SH-SY5Y (cell line): ENCODE measurements around the gene SLC2A6.

Source experiments
- GATA2 ChIP-seq: IDR thresholded peaks from 2 replicates; pipeline ENCODE4 v1.6.1; 2011; ENCODE audit warnings: mild to moderate bottlenecking, low read depth, low read length
- GATA3 ChIP-seq: IDR thresholded peaks from 2 replicates; pipeline ENCODE4 v1.6.1; 2011; ENCODE audit warnings: low read depth, mild to moderate bottlenecking, low read length, moderate library complexity

The SLC2A6 gene

DNA sequence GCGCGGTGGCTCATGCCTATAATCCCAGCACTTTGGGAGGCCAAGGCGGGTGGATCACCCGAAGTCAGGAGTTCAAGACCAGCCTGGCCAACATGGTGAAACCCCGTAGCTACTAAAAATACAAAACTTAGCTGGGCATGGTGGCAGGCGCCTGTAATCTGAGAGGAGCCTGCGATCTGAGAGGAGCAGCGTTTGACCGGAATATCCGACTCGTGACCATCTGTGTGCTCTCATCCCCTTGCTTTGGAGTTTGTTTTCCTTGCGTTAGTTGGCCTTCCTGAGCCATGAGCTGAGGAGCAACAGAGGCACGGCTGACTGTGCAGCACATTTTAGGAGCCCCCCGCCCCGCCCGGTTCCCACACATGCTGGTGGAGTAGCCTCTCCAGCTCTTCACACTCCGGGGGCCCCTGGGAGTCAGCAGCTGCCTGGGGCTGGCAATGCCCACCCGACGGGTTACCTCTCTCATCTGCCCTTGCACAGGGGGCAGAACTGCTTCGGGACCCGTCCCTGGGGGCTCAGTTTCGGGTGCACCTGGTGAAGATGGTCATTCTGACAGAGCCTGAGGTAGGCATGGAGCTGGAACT lies 53.8 kb downstream of the SLC2A6 start:
- TF ChIP-seq GATA2, result no peak
- TF ChIP-seq GATA3, result no peak

DNA sequence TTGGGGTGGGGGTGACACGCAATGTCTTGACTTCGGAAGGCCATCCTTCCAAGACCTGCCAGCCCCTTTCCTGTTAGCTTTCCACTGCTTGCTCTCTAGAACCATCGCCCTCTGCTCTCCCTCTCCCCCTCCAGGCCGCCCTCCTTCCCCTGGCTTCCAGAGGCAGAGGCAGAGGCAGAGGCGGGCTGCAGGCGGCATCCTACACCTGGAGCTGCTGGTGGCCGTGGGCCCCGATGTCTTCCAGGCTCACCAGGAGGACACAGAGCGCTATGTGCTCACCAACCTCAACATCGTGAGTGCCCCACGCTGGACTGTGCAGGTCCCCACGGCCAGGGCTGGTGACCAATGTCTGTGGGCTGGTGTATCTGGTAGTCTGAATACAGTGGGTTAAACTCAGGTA lies 54.7 kb downstream of the SLC2A6 start:
- TF ChIP-seq GATA3 (no peak), GATA2 (no peak)

DNA sequence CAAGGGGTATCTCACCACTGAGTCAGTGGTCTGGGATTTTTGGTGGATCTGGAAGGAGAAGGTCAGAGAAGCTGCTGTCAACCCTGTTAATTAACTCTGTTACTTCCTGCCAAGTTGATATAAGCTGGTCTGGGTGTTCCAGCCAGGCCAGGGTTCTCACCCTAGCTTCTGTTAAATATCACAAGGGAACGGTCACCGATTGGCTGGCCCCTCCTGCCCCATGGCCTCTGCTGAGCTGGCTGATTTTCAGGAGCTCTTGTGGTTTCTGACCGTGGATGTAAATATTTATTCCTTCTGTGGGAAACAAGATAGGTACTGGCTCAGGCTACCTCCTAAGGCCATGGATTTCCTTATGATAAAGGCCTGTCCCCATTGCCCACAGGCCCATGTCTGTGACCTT lies 55.7 kb downstream of the SLC2A6 start:
- TF ChIP-seq GATA3, result no peak
- TF ChIP-seq GATA2, result no peak

DNA sequence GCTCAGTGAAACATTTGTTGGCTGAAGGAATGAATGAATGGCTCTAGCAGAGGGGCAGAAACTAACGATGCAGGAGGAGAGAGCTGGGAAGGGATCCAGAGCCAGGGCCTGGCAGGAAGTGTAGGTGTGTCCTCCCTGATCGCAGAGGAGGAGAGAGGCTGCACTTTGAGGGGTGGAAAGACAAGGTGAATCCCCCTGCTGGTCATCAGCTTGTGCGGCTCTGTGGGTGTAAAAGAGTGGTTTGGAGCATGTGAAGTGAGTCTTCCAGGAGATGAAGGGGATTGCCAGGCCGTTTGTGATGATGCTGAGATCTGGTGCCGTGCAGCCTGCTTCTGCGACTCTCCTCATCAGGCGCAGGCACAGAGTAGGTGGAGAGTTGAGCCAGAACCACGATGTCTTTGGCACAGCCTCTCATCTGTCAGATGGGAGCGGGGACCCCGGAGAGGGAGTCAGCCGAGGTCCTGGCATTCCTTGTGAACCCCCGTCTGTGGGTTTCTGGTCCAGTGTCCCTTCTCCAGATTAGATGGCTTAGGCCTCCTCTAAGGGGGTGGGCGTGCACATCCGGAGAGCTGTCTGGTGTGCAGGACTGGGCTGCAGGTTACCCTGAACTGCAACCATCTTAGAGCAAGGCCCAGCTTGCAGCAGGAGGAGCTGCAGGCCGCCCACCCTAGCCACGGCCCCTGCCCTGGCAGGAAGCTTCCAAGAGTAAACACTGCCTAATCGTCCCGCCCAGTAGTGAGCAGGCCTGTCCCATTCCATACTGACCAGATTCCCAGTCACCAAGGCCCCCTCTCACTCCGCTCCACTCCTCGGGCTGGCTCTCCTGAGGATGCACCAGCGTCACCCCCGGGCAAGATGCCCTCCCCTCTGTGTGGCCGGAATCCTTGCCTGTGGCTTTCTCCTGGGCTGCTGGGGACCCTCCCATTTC lies 57.0 kb downstream of the SLC2A6 start, which contains the start of gene ADAMTS13:
ADAMTS13 (plus strand) TSS at position 753 of the 928 bp plus-strand sequence; CDS start at position 830, 77 bp downstream.
- no peak for TF ChIP-seq GATA3
- no peak for TF ChIP-seq GATA2
